NB4 (cell line): Measurements from ENCODE around the gene POU4F3.

Experiments used
- DNase-seq: peaks from one replicate; pipeline ENCODE4 v3.0.0; 2010; ENCODE audit warnings: low read depth
- H3K4me3 ChIP-seq: one replicate; pipeline ENCODE4 v1.5.1; 2011; ENCODE audit warnings: mild to moderate bottlenecking, low read depth, low read length, moderate library complexity
- CTCF ChIP-seq: IDR thresholded peaks from one replicate; pipeline ENCODE4 v1.5.1; 2012; ENCODE audit warnings: low read depth, low read length
- MAX ChIP-seq: IDR thresholded peaks from 2 replicates; pipeline ENCODE4 v1.6.1; 2011; ENCODE audit warnings: low read depth, low read length
- MYC ChIP-seq: IDR thresholded peaks from 2 replicates; pipeline ENCODE4 v1.6.1; 2011; ENCODE audit warnings: low read depth, low read length
- POLR2A ChIP-seq: IDR thresholded peaks from 2 replicates; pipeline ENCODE4 v1.6.1; 2011; ENCODE audit warnings: mild to moderate bottlenecking; ENCODE audit not compliant: insufficient read length; ENCODE audit errors: extremely low read depth

The POU4F3 gene

GRCh38 chr5:146376821-146377220 lies 38.2 kb downstream of the POU4F3 start:
- no peak for DNase-seq
- no peak for TF ChIP-seq MYC
- no peak for TF ChIP-seq MAX
- no peak for TF ChIP-seq CTCF
- no peak overlapping the region for H3K4me3 ChIP-seq

- no peak for DNase-seq
- H3K4me3 ChIP-seq, result no peak overlapping the region
- no peak for TF ChIP-seq CTCF
- no peak for TF ChIP-seq POLR2A
Measured at GRCh38 chr5:146378986-146379385, 40.3 kb downstream of the POU4F3 start.

GRCh38 chr5:146380714-146381113 lies 42.1 kb downstream of the POU4F3 start:
- no peak overlapping the region for H3K4me3 ChIP-seq
- no peak for TF ChIP-seq MYC
- no peak for TF ChIP-seq CTCF
- no peak for TF ChIP-seq POLR2A
- no peak for TF ChIP-seq MAX
- DNase-seq, result no peak

GRCh38 chr5:146388386-146388785 lies 49.7 kb downstream of the POU4F3 start:
- TF ChIP-seq CTCF (no peak), MAX (no peak), POLR2A (no peak), MYC (no peak)
- DNase-seq, result no peak
- no peak overlapping the region for H3K4me3 ChIP-seq

GRCh38 chr5:146390469-146390868 lies 51.8 kb downstream of the POU4F3 start:
- H3K4me3 ChIP-seq, result no peak overlapping the region
- DNase-seq, result peak; percentile 34
- TF ChIP-seq CTCF (peak; percentile 42), POLR2A (no peak), MYC (no peak), MAX (no peak)
